Esophagus muscularis mucosa (tissue), 4 donors: ENCODE measurements around the gene BCAS3.

ENCODE experiments used
- EP300 ChIP-seq: sonication (generic); formaldehyde crosslinking; IDR thresholded peaks from one replicate; pipeline ENCODE4 v1.6.1; 2017; ENCODE audit warnings: antibody characterized with exemption
- POLR2A ChIP-seq: fragments of 450-650 bp; IDR thresholded peaks from one replicate; pipeline ENCODE4 v1.6.1; 2017; ENCODE audit warnings: antibody characterized with exemption, moderate library complexity, mild to moderate bottlenecking, low read depth
- POLR2AphosphoS5 ChIP-seq, 2 donors: sonication (generic); formaldehyde crosslinking; IDR thresholded peaks; one replicate each; pipeline ENCODE4 v1.6.1; 2017; ENCODE audit warnings: antibody characterized with exemption in 2 of 2
- TF ChIP-seq, protein P1 (sequence below), 3 experiments: fragments of 200-600 bp in 2 of 3; fragments of 450-650 bp in 1 of 3; sonication (generic) in 2 of 3; IDR thresholded peaks; one replicate each; pipeline ENCODE4 v1.5.1; 2017 to 2019; ENCODE audit warnings: antibody characterized with exemption in 3 of 3, mild to moderate bottlenecking in 2 of 3, moderate library complexity in 1 of 3

- TF ChIP-seq, protein P1, sequence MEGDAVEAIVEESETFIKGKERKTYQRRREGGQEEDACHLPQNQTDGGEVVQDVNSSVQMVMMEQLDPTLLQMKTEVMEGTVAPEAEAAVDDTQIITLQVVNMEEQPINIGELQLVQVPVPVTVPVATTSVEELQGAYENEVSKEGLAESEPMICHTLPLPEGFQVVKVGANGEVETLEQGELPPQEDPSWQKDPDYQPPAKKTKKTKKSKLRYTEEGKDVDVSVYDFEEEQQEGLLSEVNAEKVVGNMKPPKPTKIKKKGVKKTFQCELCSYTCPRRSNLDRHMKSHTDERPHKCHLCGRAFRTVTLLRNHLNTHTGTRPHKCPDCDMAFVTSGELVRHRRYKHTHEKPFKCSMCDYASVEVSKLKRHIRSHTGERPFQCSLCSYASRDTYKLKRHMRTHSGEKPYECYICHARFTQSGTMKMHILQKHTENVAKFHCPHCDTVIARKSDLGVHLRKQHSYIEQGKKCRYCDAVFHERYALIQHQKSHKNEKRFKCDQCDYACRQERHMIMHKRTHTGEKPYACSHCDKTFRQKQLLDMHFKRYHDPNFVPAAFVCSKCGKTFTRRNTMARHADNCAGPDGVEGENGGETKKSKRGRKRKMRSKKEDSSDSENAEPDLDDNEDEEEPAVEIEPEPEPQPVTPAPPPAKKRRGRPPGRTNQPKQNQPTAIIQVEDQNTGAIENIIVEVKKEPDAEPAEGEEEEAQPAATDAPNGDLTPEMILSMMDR (IDR thresholded peaks at IDR 0.05), result no peak
- no peak for TF ChIP-seq EP300
- TF ChIP-seq POLR2A, result no peak
- no peak for TF ChIP-seq POLR2AphosphoS5 (IDR thresholded peaks at IDR 0.05)
Measured at GRCh38 chr17:61289408-61290385, 612.0 kb downstream of the BCAS3 start.
